Activated CD4-positive, alpha-beta T cell treated with anti-CD3 and anti-CD28 coated beads, Interleukin-2, Interleukin-6, amounts not matched to agents 100 ng/mL and 50 ng/mL, durations not matched to agents 16 hours and 8 hours (primary cell): ENCODE results near the gene ZC3HAV1L.
"Not testable (repeated sequence)": the region's sequence is repeated elsewhere in the genome, so short reads cannot be mapped to it uniquely, and the experiment has no call there.

Experiments
- DNase-seq: peaks from one replicate; pipeline ENCODE4 v3.0.0-alpha.2; 2020

Gene ZC3HAV1L

DNA sequence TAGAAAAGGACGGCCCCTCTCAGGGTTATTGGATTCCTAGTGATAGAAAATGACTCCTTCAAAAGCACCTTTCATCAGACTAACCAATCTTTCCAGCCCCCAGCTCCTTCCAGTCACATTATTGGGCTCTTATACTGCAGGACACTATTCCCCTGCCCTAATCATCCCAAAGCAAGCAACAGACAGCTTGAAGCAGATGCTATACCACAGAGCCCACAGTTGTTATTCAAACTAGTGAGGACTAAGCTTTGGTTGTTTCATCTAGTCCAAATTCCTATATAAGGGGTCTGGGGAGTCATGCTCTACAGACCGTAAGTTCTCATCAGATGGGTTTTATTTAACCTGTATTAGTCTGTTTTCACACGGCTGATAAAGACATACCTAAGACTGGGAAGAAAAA, 24.5 kb downstream of the ZC3HAV1L start:
- DNase-seq, result no peak

DNA sequence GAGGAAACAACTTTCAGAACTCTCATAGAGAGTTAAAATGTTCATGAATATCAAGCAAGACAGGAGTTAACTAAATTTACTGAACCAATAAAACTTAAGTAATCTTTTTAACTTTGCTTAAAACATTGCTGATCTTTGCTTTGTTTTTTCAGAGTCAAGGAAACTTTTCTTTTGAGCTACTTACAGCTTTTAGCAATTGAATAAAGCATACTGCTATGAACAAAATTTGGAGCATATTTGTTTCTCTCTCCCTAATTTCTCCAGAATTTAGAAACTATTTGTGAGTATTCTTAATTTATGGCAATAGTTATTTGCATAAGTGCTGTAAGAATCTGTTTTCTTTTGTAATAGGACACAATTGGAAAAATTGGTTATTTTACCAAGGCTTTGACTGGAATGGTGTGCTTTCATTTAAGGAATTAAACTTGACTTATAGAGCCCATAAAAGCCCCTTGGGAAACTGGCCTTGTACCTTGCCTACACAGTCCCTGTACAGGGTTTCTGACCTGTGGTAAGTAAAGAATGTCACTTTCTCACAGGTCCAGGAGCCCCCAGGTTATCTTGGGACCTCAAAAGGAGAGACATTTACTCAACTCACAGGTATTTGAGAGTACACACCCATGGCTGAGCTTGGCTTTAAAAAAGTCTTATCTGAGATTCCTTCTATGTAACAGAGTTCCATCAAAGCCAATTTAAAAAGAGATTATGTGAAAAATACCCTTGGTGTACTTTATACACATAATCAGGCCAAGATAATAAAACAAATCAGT, 31.3 kb downstream of the ZC3HAV1L start:
- no peak for DNase-seq

DNA sequence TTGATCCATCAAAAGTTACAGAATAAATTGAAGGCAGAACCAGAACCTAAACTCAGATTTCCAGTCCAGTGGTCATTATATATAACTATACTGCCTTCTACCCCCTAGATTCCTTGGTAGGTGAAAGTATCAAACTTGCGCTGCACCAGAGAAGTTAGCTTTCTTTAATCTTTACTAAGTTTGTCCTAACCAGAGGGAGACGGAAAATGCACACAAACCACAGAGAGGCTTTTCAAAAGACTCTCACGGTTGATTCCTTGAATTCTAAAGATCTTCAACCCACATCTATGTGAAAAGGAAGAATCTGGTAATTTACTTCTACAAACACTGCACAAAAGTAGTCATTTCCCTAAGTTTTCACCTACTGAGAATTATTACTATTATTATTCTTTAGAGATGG, 36.4 kb downstream of the ZC3HAV1L start:
- no peak for DNase-seq

DNA sequence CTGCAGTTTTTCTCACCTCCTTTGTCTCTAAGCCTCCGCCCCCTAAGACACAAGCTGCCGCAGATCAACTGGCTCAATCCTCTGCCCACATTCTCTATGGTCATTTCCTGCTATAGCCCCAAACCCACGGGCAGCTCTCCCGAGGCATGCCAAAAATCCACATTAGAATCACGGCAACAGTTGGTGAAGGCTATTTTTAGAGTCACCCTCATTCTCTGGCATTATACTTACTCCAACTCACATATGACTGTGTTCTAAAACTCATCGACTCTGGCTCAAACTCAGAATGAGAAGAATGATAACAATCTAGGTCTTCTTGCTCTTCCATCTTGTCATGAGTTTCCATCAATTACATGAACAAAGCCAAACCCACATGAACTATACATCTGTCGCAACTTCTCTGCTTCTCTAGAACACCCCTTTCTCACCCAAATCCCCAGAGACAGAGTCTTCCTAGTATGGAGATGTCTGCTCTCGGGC, 43.8 kb downstream of the ZC3HAV1L start:
- DNase-seq, result no peak

DNA sequence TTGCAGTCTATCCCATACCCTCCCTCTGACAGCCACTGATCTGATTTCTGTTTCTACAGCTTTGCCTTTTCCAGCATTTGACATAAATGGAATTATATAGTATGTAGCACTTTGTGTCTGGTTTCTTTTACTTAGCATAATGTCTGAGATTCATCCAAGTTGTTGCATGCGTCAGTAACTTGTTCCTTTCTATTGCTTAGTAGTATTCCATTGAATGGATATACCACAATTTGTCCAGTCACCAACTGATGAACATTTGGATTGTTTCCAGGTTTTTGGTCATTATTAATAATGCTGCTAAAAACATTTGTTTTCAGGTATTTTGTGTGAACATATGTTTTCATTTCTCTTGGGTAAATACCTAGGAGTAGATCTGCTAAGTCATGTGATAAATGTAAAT, 48.2 kb downstream of the ZC3HAV1L start:
- DNase-seq, result no peak

DNA sequence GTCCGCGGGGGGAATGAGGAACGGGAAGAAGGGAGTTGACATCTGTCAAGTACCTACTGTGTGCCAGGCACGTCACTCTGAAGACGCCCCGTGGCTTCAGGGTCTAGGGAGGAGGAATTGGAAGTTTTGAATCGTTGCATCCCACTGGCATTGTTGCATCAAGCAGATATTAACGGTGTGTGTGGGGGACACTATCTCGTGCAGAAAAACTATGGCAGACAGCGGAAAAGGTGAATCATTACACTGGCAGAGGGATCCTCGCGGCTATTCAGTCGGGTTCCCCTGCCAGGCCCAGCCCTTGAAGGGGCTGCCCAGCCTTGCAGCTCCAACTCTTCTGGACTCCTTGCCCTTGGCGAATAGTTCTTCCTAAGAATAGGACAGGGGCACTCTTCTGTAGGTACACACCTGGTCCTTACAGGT, 53.6 kb downstream of the ZC3HAV1L start:
- no peak for DNase-seq

DNA sequence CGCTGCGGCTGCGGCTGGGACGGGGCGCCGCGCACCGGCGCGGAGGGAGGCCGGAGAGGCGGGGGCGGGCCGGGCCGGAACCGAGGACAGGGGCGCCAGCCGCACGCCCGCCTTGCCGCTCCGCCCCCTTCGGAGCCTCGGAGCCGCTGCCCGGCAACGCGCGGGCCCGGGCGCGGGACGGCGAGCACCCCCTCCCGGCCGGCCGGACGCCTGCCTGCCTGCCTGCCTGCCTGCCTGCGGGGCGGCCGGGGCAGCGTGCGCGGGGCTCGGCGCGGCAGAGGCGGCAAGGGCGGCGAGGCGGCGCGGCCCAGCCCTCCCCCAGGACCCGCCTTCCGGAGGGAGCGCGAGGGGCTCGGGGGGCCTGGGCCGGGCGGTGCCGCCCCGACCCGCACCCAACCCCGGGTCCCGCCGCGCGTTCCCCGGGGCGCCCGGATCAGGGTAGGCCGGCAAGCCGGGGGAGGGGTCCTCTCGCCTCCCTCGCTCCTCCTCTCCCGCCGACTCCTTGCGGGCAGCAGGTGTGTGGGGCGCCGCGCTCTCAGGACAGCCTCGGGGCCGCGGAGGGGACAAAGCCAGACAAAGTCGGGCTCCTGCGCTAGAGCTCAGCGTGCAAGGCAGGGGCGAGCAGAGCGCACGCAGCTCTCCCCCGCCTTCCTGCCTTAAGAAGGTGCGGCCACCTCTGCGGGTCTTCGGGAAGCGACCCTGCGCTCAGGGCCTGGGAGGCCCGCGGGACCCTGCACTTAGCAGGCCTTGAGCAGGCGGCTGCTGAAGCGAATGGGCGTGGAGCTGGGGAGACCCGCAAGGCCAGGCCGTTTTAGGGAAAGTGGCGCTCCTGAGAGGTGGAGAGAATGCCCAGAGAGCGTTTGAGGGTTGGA, 54.3 kb downstream of the ZC3HAV1L start, which contains the start of gene KIAA1549:
TSS of gene KIAA1549 (minus strand) at position 58 of the 872 bp plus-strand sequence. CDS start 120 bp downstream, outside the sequence.
- peak; percentile 70 for DNase-seq

DNA sequence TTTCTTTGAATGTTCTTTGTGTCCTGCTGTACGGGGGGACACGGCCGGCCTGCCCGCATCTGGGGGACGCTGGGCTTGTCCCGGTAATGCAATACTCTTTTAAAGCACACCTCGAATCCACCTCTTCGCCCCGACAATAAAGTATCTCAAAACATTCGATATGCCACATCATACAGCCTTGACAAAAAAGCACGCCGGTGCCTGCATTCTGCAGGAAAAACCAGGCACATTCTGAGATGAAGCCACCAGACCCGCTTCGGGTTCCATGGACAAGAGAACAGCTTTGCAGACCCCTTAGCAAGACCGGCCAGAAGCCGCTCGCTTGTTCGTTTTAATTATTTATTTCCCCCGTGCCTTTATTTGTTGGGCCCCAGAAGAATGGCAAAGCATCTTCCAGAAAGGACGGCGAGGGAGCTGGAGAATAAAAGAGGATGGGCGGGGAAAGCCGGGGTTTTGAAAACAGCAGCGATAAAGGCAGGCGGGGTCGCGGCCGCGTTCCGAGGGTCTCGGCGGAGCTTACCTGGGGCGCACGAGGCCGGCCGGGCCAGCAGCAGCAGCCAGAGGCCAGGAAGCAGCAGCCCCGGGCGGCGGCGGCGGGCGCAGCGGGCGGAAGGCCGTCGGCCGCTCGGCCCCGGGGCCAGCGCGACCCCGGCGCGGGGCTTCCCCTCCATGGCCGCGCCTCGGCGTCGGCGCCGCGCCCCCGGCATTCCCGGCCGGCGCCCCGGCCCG, 55.1 kb downstream of the ZC3HAV1L start:
- no peak for DNase-seq

DNA sequence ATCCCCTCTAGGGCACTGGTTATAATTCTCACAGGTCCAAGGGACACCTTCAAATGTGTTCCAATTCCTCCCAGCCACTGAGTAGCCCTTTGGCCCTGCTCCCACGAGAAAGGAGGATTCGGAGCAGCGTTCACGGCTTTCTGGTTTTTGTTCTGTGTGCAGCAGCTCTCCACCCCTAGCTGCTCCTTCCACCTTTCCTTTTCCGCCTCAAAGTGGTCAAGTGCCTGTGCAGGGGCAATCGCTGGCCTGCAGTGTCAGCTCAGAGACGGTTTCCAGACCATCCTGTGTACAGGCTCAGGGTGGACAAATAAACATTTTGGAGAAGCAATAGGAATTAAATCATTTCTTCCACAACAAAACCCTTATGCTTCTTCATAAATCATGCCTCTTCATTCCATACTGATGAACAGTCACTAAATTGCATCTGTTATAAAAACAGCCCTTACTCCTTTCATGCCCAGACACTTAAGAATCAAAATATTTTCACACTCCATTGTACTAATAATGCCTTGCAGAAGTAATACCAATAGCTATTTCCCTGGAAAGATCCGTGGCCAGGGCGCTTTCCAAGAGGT, 55.8 kb downstream of the ZC3HAV1L start:
- DNase-seq, result no peak

DNA sequence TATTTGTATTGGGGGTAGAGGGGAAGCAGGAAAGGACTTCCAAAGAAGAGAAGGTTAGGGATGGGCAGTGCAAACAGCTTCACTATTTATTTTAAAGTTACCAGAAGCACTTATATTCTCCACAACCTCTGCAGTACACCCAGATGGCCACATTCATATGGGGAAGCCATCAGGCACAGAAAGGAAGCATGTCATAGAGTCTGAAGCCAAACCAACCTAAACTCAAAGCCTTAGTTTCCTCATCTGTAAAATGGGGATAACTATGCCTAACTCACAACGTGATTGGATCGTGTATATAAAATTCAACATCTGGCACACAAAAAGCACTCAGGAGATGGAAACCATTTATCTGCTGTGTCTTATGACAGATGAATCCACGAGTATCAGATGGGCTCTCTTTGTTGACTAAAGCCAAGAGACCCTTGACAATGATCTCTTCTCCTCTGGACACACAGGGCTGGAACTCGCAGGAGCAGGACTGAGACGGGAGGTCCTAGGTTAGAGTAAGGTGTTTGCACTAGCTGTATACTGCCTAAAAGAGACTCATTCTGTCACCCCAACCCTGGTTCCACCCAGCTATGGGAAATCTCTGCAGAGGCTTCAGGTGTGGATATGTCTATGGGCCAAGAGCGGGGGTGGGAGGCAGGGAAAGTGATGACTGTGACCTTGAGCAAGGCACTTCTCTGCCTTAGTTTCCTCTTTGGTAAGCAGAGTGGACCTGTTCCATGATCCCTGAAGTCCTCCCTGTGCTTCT, 56.4 kb downstream of the ZC3HAV1L start:
- DNase-seq, result peak; percentile 22

DNA sequence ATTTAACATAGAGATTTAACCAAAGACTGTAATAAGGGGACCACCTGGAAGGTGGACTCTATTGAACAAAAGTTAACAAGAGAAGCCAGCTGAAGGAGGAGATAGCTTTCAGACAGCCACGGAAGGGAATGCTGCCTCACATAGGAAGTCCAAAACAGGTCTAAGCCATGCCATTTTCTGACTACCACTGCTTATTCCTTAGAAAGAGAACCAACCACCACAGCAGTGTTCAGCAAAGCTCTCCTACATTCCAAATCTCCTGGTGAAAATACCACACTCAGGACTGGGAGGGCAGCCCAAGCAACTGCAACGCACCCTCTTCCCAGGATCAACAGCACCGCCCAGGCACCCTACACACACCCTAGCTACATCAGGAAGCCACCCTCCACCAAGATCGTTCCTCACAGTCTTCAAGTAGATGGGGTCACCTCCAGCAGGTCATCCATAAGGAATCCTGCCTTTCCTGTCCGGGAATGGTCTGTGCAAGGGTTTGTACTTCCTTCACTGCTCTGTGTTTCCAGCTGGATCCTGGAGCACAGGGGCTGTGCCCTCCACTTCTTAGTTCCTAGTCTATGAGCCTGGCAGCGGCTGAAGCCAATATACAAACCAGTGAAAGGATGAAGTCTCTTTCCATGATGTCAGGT, 57.2 kb downstream of the ZC3HAV1L start:
- DNase-seq, result no peak

DNA sequence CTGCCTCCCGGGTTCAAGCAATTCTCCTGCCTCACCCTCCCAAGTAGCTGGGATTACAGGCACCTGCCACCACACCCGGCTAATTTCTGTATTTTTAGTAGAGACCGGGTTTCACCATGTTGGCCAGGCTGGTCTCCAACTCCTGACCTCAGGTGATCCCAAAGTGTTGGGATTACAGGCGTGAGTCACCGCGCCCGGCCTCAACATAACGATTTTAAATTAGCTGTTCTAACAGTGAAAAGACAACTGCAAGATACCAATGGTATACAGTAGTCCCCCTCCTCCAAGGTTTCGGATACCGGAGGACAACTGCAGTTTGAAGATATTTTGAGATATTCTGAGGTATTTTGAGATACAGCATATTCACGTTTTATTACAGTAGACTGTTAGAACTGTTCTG, 59.7 kb downstream of the ZC3HAV1L start:
- DNase-seq, result not testable (repeated sequence)
